IPS-18a (cell line): Measurements from ENCODE around the gene GPM6B.

Experiments
- H3K27ac ChIP-seq: one replicate; pipeline ENCODE4 v1.5.1; 2013; ENCODE audit warnings: low read length
- H3K27me3 ChIP-seq: one replicate; pipeline ENCODE4 v1.6.1; 2013; ENCODE audit warnings: mild to moderate bottlenecking, low read length; ENCODE audit not compliant: control insufficient read depth, insufficient read depth
- H3K36me3 ChIP-seq: one replicate; pipeline ENCODE4 v1.6.1; 2013; ENCODE audit warnings: low read depth, low read length; ENCODE audit not compliant: control insufficient read depth
- H3K4me1 ChIP-seq: one replicate; pipeline ENCODE4 v1.6.1; 2013; ENCODE audit warnings: low read depth, low read length; ENCODE audit not compliant: control insufficient read depth
- H3K4me3 ChIP-seq: one replicate; pipeline ENCODE4 v1.5.1; 2013; ENCODE audit warnings: low read length
- H3K9ac ChIP-seq: one replicate; pipeline ENCODE4 v1.6.1; 2013; ENCODE audit warnings: mild to moderate bottlenecking, low read length, moderate library complexity
- H3K9me3 ChIP-seq: one replicate; pipeline ENCODE4 v1.6.1; 2013; ENCODE audit warnings: low read depth, low read length; ENCODE audit not compliant: control insufficient read depth

The GPM6B gene

DNA sequence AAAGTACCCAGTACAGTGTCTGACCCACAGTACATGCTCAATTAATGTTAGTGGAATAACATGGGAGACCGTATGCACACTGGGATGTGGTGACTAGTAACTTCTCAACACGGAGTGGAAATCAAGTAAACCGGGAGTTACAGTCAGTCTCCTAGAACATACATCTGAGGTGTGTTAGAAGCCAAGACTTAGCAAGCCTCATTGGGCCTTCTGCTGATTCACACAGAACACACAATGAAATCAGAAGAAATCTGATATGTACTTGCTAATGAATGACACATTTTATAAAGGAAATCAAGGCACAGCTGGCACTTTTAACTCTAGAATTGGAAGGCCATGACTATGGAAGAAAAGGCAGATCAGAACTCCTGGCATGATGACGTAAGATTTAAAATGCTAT, 95.5 kb downstream of the GPM6B start:
- no peaks in the 10 kb centered on the region for H3K4me1 ChIP-seq
- H3K4me3 ChIP-seq = no peak overlapping the region
- H3K27me3 ChIP-seq = no peaks in the 10 kb centered on the region
- no peak overlapping the region for H3K27ac ChIP-seq
- peaks cover 36% of the 10 kb centered on the region for H3K36me3 ChIP-seq
- no peak overlapping the region for H3K9ac ChIP-seq
- no peaks in the 10 kb centered on the region for H3K9me3 ChIP-seq
